HFF-Myc (cell line): Measurements from ENCODE around the gene SLC36A1.

Experiments
- DNase-seq: peaks from one replicate; pipeline ENCODE4 v3.0.0-alpha.2; 2011; ENCODE audit warnings: low read depth; ENCODE audit errors: extremely low read depth
- H3K4me3 ChIP-seq: replicated peaks from 2 replicates; pipeline ENCODE4 v1.5.1; 2011; ENCODE audit warnings: low read depth, mild to moderate bottlenecking, control low read depth, low read length
- CTCF ChIP-seq: IDR thresholded peaks from 2 replicates; pipeline ENCODE4 v1.5.1; 2012; ENCODE audit warnings: mild to moderate bottlenecking, low read depth, low read length, control low read depth; ENCODE audit errors: missing control alignments

The SLC36A1 gene

DNA sequence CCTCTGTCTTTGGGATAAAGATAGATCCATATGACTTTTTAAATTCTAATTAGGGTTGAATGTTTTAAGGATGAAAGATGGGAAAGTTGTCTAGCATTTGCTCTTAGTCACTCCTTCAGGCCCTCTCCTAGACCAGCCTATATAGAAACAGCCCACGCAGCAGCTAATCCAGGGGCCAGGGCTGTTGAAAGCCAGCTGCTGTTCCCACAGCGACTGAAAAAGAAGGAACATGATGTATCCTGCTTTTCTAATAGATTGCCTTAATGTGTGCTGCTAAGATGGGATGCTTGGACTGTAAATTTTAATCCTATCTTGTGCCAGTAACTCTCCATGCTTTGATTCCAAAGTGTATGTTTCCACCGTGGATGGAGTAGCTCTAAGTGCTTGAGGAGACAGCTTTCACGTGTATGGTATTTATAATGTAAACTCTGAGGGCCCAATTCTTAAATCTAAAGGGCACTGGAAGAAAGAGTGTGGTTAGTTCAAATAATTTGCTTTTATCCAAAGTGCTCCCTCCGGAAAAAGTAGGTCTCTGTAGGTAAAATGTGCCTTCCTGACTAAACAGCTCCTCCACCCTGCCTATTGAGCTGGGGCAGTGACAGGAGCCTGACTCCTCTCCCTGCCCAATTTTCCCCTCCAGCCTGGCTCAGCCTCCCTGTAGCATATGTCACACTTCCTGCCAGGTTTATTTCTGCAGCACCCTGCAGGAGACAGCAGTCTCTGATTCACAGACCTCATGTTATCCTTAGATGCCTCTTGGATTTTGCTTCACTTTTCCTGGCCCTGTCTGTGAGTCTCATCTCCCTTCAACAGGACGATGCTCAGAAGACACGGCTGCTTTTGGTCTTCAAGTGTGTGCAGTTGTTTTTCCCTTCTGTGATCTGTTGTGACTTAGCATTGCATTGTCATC lies 33.2 kb downstream of the SLC36A1 start:
- DNase-seq = no peak
- H3K4me3 ChIP-seq = no peak overlapping the region
- no peak for TF ChIP-seq CTCF

GRCh38 chr5:151483176-151483575 lies 35.8 kb downstream of the SLC36A1 start:
- H3K4me3 ChIP-seq = no peak overlapping the region
- DNase-seq = no peak
- TF ChIP-seq CTCF = no peak

GRCh38 chr5:151483647-151484046 lies 36.2 kb downstream of the SLC36A1 start:
- no peak for TF ChIP-seq CTCF
- H3K4me3 ChIP-seq = no peak overlapping the region
- no peak for DNase-seq

DNA sequence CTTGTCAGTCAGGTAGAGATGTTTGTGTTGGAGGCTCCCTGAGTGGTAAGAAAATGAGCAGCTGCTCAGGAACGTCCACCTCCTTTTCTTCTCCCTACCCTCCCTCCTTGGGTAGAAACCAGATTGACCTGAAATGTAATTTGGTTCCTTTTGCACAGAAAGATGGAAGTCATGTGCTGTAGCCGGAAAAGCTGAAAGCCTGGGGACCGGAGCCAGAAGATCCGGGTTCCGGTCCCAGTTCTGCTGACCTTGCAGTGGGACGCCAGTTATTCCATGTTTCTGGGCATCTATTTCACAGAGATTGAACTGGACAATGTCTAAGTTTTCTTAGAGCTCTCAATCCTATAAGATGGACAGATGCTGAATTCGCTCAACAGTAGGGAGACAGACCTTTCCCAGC lies 40.1 kb downstream of the SLC36A1 start:
- no peak overlapping the region for H3K4me3 ChIP-seq
- no peak for DNase-seq
- TF ChIP-seq CTCF = no peak

GRCh38 chr5:151490627-151491026 lies 43.2 kb downstream of the SLC36A1 start:
- H3K4me3 ChIP-seq = no peak overlapping the region
- TF ChIP-seq CTCF = no peak
- no peak for DNase-seq

- DNase-seq = no peak
- no peak for TF ChIP-seq CTCF
- H3K4me3 ChIP-seq = no peak overlapping the region
These were observed 43.7 kb downstream of the SLC36A1 start for GRCh38 chr5:151491062-151491461.
